RCC 7860 (cell line): ENCODE measurements around the gene MYH13.
"Not testable (repeated sequence)": the region's sequence is repeated elsewhere in the genome, so short reads cannot be mapped to it uniquely, and the experiment has no call there.

Experiments used
- DNase-seq: peaks from one replicate; pipeline ENCODE4 v3.0.0-alpha.2; 2015; ENCODE audit warnings: low spot score
- FAIRE-seq: peaks from 2 replicates; lab custom pipeline; 2012; peaks lifted over from hg19 to GRCh38; lab: Jason Lieb, UNC

Gene MYH13

GRCh38 chr17:10306585-10306984, 66.2 kb downstream of the MYH13 start:
- FAIRE-seq (no peak), DNase-seq (no peak)

GRCh38 chr17:10305398-10305797, 67.4 kb downstream of the MYH13 start:
- no peak for DNase-seq
- no peak for FAIRE-seq

DNA sequence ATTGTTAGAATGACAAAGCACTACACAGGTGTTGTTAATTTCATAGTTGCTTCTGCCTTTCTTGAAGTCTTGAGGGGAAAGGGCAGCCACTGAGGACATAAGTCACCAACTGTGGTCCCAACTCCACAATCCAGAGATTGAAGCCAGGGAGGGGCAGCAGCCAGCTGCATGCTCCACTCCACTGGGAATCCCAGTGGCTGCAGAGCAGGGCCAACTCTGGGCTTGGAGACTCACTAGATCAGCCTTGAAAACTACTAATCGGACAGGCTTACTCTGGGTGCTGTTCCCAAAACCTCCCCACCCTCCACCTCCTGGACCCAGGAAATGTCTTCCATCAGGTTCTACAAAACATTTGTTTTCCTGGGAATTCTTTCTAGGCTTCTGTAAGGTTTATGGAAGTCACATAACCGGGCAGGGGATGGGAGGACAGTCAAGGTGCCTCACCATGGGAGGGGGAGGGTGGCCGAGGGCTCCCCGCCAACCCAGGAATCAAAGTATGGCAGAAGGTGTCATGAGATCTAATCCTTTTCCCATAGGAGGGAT, 68.0 kb downstream of the MYH13 start:
- FAIRE-seq (no peak), DNase-seq (no peak)

DNA sequence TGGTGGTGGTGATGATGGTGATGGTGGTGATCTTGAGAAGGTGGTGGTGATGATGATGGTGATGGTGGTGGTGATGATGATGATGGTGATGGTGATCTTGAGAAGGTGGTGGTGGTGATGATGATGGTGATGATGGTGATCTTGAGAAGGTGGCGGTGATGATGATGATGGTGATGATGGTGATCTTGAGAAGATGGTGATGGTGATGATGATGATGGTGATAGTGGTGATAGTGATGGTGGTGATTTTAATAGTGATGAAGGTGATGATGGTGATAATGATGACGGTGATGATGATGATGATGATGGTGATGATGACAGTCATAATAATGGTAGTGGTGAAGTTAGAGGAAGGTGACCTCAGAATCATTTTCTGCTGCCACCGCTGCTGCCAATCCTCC, 75.1 kb downstream of the MYH13 start:
- DNase-seq: no peak
- no peak for FAIRE-seq

DNA sequence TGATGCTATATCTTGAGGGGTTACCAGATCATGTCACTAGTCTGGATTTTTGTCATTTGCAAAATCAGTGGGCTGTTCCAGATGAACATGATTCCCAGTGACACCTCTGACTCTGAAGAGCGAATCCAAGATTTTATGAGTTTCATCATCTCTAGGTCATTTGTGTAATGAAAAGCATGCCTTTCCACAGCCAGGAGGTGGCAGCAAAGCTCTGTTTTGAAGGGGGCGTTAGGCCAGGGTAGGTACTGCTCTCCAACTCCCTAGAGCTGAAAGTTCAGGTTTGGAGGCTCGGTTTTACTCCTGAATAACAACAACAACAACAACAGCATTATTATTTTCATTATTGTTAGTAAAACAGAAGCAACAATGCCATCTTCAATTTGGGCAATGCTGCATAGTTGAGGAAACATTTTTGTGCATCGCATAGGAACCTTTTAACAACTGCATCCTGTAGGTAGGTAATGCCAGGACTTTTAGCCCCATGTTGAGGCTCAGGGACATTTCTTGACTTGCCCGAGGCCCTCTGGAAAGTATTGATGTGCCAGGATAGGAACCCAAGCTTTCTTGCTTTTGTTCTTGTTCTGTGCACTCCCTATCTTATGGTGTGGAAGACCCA, 77.0 kb downstream of the MYH13 start:
- FAIRE-seq (no peak), DNase-seq (peak; percentile 16)

DNA sequence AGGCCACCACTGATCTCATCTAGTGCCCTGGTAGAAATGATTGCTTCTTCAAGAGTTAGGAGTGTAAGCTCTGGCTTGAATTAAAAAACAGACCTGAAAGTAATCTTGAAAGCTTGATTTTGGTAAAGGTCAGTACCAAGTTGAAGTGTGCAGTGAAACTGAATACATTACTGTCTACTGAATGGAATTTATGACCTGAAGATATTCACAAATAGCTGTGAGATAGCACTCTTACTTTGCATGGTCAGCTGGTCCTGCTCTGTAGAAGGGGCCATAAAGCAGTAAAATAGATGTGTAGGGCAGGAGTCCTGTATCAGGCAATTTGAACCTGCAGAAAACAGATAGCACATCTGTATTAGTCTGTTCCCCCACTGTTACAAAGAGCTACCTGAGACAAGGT, 78.6 kb downstream of the MYH13 start:
- no peak for FAIRE-seq
- no peak for DNase-seq

DNA sequence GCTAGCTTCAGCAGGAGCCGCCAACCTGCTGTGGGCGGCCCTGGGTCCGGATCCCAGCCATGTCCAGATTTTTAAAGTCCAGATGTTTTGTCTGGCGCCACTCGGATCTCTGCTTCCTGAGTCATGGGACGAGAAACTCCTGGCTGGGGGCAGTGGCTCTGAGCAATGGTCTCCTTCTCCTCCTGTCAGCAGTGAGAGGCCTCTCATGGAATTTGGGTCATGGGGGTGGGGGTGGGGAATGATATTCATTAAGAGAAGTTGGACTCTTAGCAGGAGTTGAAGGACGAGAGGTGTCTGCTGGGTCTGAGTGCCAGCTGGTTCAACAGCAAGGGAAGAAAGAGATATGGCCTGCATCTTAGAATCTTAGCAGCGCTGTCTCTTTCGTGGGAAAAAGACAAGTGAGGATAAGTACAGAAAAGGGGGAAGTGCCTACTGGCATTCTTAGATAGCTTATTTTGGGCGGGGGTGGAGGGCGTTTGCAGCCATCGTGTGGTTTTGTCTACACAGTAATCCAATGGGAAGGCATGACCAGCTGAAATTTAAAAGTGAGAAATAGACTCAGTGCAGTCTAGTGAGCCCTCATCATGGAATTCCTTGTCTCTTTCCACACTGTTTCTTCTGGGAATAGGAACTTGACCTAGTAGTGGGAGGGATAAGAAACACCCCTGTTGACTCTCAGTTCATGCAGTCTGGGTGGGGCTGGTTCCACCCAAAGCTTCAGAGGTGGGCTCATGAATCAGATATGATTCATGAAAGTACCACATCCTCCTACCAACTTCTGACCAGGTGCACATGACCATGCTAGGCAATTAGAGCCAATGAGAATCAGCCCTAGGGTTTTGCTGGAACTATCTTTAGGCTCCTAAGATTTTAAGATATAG, 80.5 kb downstream of the MYH13 start:
- no peak for FAIRE-seq
- DNase-seq: no peak

- not testable (repeated sequence) for DNase-seq, FAIRE-seq
Observed at GRCh38 chr17:10291576-10291975, 81.2 kb downstream of the MYH13 start.

DNA sequence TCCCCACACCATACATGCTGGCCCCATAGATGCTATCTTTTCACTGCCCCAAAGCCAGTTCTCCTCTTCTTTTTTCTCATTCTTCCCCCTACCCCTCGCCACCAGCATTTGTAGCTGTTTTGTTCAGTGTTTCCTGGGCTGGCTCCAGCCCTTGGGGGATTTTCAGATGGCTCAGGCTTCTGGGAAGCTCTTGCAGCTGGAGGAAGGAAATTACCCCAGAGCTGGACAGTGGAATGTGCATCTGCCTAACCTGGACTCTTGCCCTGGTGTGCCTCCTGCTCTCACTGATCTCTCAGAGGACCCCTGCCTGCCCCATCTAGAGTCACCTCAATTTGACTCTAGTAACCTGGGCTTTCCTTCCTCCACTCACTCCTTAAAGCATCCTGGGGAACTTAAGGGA, 82.8 kb downstream of the MYH13 start:
- no peak for DNase-seq

DNA sequence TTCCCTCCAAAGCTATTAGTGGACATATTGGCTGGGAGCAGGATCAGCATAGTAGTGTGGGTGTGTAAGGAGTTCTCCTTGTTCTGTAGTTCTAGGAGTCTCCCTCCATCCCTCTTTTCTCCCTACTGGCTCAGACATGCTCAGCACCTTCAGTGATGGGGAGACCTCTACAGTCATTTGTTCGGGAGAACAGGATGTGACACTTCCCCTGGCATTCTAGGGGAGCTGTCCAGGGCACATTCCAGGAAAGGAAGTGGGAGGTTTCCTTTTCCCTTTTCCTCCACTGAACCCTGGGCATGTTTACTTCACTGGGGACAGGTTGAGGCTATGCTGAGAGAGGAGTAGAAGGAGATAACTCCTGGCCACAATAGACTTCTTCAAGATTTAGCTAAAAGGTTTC, 86.5 kb downstream of the MYH13 start:
- no peak for FAIRE-seq
- DNase-seq: no peak

More for the DNA sequence above, 82.8 kb downstream of the MYH13 start:
- FAIRE-seq: no peak

DNA sequence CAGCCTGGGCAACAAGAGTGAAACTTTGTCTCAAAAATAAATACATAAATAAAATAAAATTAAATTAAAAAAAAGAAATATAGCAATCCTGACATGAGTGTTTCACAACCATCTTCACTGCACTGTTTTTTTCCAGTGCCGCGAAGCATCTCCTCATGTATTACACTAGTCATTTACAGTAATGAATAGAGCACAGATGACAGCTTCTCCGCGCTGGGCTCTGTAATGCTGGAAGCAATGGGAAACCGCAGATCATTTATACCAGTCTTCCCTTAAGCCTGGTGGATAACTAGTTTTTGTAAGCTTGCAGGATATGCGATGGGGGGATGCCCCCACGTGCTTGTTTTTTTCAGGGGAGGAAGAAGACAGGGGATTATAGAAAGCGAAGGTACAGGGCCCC, 86.9 kb downstream of the MYH13 start:
- DNase-seq: no peak
- no peak for FAIRE-seq

DNA sequence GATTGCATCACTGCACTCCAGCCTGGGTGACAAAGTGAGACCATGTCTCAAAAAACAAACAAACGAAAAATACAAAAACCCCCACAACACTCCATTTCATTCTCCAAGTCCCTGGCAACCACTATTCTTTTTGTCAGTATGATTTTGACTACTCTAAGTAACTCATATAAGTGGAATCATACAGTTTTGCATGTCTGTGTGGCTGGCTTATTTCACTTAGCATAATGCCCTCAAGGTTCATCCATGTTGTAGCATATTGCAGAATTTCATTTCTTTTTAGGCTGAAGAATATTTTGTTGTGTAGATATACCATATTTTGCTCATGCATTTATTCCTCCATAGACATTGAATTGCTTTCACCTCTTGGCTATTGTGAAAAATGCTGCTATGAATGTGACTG, 92.7 kb downstream of the MYH13 start:
- DNase-seq (no peak), FAIRE-seq (no peak)

GRCh38 chr17:10278218-10278617, 94.6 kb downstream of the MYH13 start:
- DNase-seq: no peak
- no peak for FAIRE-seq

DNA sequence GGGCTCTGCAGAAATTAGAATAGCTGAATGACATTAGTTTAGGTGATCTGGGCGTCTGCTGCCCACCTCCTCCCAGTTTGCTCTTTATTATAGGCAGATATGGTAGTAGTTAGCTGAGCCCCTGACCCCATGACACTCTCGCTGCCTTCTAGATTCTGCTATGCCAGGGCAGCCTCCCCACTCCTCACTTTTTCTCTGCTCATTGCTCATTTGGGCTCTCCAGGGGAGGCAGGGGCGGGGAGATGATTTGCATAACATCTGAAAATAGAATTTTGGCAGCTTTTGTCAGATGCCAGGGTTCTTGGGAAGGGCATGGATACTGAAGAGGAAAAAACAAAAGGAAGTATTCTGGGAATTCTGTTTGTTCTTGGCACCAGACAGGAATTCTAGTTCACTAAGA, 96.4 kb downstream of the MYH13 start:
- no peak for FAIRE-seq
- DNase-seq: no peak

DNA sequence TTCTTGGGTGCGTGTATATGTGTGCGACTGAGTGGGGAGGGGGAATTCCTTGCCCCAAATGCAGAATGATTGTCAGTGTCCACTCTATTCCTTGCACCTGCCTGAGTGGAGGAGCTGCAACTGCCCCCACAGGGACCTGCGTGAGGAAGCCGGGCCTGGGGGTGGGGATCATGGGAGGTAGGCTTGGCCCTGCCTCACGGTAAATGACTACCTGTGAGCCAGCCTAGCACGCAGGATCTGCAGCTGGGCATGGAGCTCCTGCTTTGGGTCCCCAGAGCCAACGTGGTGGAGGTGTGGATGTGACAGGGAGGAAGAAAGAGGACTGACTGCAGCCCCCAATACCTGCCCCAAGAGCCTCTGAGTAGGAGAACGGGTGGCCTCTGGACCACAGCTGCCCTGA, 97.4 kb downstream of the MYH13 start:
- no peak for FAIRE-seq

DNA sequence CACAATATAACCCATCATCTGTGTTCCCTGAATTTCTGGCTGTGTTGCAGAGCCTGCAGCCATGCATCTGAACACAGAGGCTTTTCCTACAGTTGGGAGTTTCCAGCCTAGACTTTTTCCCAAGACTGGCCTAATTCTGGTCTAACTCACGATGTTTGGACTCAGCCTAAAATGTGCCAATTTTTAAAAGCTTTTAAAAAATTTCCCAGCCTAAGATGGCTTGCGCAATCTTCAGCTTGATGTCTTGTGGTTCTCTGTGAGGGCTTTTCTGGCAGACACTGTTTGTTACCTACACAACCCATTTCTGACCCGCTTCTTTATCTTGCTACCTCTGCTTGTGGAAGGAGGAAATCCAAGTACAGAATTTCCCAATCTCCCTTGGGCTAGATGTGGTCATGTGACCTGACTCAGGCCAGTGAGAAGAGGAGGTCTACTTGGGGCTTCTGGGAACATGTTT, 101.7 kb downstream of the MYH13 start:
- FAIRE-seq (no peak), DNase-seq (no peak)

More for the DNA sequence above, 97.4 kb downstream of the MYH13 start:
- DNase-seq: no peak

- no peak for DNase-seq
- no peak for FAIRE-seq
Observed at GRCh38 chr17:10270258-10270657, 102.5 kb downstream of the MYH13 start.

DNA sequence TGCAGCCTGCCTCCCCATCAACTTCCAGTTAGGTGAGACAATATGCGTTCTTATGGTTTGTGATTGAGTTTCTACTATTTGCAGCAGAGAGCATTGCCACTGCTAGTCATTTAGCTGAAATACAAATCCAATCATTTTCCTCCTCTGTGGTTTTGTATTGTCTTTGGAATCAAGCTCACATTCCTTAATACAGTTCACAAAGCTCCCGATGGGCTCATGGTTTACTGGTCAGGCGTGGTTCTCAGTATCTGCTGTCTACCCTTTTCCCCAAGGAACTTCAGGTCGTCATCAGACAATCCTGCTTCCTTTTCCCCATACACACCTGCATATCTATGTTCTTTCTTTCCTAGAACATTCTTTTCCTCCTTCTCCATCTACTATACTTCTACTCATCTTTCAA, 104.8 kb downstream of the MYH13 start:
- no peak for DNase-seq
- no peak for FAIRE-seq

DNA sequence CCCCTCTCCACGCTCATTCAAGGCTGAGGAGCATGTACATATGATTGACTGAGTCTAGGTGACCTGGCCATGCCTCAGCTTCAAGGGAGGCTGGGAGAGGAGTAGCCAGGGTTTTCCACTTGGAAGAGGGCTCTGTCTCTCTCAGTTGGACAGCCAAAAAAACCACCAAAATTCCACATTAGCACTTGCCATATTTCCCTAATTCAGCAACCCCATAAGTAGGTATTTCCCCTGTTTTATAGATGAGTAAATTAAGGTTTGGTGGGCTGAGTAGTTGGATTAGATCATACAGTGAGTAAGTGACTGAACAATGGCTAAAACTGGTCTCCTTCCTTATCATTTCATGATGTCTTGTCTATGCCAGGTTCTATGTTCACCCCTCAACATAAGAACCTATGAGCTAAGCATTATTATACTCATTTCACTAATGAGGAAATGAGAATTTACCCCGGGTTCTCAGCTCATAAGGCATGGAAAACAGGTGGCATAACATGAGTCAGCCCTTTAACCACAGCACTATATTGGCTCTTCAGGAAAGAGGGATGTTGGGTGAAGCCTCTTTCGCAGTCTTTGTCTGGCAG, 106.4 kb downstream of the MYH13 start:
- no peak for DNase-seq
- no peak for FAIRE-seq

DNA sequence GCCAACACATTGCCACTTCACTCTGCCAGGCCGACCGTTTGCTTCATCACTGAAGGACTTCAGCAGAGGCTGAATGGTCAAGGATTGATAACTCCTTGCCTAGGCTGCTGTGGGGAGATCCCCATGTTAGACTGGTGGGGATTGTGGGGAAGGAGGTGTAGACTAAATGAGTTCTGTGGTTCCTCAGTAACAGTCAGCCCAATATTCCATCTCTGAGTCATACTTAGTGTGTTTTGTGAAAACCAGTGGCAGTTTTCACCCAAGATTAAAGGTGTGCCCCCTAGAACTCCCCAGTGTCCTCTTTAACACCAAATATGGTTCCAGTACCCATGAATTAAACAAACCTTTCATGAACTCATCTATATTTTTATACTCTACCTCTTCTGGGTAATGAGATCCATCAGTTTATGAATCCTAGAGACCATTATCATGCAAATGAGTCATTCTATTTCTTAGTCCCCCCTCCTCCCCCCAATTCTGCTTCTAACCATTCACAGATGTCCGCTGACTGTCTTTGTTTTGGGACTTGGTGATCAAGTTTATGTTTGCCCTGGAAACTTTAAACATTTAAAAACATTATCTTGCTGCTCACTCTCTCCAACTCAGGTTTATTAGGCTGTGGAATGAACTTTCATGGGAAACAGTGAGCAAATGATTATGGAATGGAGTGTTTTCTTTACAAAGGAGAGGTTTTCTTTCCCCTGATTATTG, 107.6 kb downstream of the MYH13 start:
- FAIRE-seq (no peak), DNase-seq (no peak)

GRCh38 chr17:10264051-10264450, 108.8 kb downstream of the MYH13 start:
- no peak for FAIRE-seq
- DNase-seq: no peak
